RCC 7860 (cell line): Measurements from ENCODE around the gene MYO1H.
"Not testable (repeated sequence)": the region's sequence is repeated elsewhere in the genome, so short reads cannot be mapped to it uniquely, and the experiment has no call there.

ENCODE experiments used
- DNase-seq: peaks from one replicate; pipeline ENCODE4 v3.0.0-alpha.2; 2015; ENCODE audit warnings: low spot score
- FAIRE-seq: peaks from 2 replicates; lab custom pipeline; 2012; peaks lifted over from hg19 to GRCh38; lab: Jason Lieb, UNC

The MYO1H gene

GRCh38 chr12:109345428-109345827 is 2.3 kb upstream of the MYO1H start:
- FAIRE-seq = no peak
- no peak for DNase-seq

GRCh38 chr12:109346920-109347319 is 780 bp upstream of the MYO1H start:
- no peak for FAIRE-seq
- DNase-seq = no peak

- no peak for DNase-seq
- FAIRE-seq = no peak
Measured at GRCh38 chr12:109352184-109352583, 4.5 kb downstream of the MYO1H start.

GRCh38 chr12:109356577-109356976 is 8.9 kb downstream of the MYO1H start:
- no peak for DNase-seq
- no peak for FAIRE-seq

- no peak for FAIRE-seq
- no peak for DNase-seq
Measured at GRCh38 chr12:109357032-109357431, 9.3 kb downstream of the MYO1H start.

GRCh38 chr12:109358154-109358869 is 10.6 kb downstream of the MYO1H start:
- DNase-seq (no peak), FAIRE-seq (no peak)

- FAIRE-seq (no peak), DNase-seq (no peak)
Measured at GRCh38 chr12:109359131-109359690, 11.5 kb downstream of the MYO1H start.

- DNase-seq (no peak), FAIRE-seq (no peak)
Measured at GRCh38 chr12:109369831-109370230, 22.1 kb downstream of the MYO1H start.

GRCh38 chr12:109377139-109377685 is 29.5 kb downstream of the MYO1H start:
- FAIRE-seq (no peak), DNase-seq (no peak)

GRCh38 chr12:109378569-109378968 is 30.9 kb downstream of the MYO1H start:
- FAIRE-seq = no peak
- no peak for DNase-seq

GRCh38 chr12:109382031-109382430 is 34.3 kb downstream of the MYO1H start:
- no peak for FAIRE-seq
- DNase-seq = no peak

- no peak for FAIRE-seq
- no peak for DNase-seq
Measured at GRCh38 chr12:109383240-109383639, 35.5 kb downstream of the MYO1H start.

GRCh38 chr12:109385339-109386058 is 37.8 kb downstream of the MYO1H start:
- FAIRE-seq (no peak), DNase-seq (no peak)

GRCh38 chr12:109386059-109386433 is 38.3 kb downstream of the MYO1H start:
- DNase-seq (no peak), FAIRE-seq (no peak)

- FAIRE-seq = no peak
Measured at GRCh38 chr12:109387425-109388166, 39.9 kb downstream of the MYO1H start.

GRCh38 chr12:109388167-109388563 is 40.5 kb downstream of the MYO1H start:
- DNase-seq = no peak

More at GRCh38 chr12:109387425-109388166, 39.9 kb downstream of the MYO1H start:
- no peak for DNase-seq

GRCh38 chr12:109389146-109389545 is 41.4 kb downstream of the MYO1H start:
- FAIRE-seq = no peak
- no peak for DNase-seq

More at GRCh38 chr12:109388167-109388563, 40.5 kb downstream of the MYO1H start:
- no peak for FAIRE-seq

- no peak for FAIRE-seq
- peak; percentile 18 for DNase-seq
Measured at GRCh38 chr12:109393437-109394345, 46.0 kb downstream of the MYO1H start.

- DNase-seq (no peak), FAIRE-seq (no peak)
Measured at GRCh38 chr12:109394891-109395290, 47.2 kb downstream of the MYO1H start.

GRCh38 chr12:109404841-109405240 is 57.1 kb downstream of the MYO1H start:
- FAIRE-seq, DNase-seq: not testable (repeated sequence)
